GM21576 (cell line): Measurements from ENCODE around the gene SCARB1.

Source experiments
- ATAC-seq: cut with Tn5 transposase; IDR thresholded peaks from one replicate; pipeline ENCODE4 v1.9.1; 2021; ENCODE audit warnings: mild to moderate bottlenecking, moderate library complexity; ENCODE audit not compliant: unreplicated experiment

The SCARB1 gene

GRCh38 chr12:124824195-124824594 is 39.5 kb downstream of the SCARB1 start:
- no peak for ATAC-seq

- ATAC-seq = no peak
Observed at GRCh38 chr12:124823272-124823970, 40.2 kb downstream of the SCARB1 start.

DNA sequence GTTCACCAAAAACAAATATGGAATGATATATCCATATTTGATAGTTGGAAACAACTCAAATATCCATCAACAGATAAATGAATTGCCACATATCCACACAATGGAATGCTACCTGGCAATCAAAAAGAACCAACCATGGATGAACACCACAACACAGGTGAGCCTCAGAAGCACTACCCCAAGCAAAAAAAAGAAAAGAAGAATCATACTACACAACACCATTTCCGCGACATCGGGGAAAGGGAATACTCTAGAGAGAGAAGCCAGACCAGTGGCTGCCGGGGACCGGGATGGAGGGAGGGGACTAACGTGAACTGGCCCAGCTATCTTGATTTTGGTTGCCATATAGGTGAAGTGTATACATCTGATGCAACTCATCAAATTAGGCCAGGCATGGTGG is 41.4 kb downstream of the SCARB1 start:
- no peak for ATAC-seq

DNA sequence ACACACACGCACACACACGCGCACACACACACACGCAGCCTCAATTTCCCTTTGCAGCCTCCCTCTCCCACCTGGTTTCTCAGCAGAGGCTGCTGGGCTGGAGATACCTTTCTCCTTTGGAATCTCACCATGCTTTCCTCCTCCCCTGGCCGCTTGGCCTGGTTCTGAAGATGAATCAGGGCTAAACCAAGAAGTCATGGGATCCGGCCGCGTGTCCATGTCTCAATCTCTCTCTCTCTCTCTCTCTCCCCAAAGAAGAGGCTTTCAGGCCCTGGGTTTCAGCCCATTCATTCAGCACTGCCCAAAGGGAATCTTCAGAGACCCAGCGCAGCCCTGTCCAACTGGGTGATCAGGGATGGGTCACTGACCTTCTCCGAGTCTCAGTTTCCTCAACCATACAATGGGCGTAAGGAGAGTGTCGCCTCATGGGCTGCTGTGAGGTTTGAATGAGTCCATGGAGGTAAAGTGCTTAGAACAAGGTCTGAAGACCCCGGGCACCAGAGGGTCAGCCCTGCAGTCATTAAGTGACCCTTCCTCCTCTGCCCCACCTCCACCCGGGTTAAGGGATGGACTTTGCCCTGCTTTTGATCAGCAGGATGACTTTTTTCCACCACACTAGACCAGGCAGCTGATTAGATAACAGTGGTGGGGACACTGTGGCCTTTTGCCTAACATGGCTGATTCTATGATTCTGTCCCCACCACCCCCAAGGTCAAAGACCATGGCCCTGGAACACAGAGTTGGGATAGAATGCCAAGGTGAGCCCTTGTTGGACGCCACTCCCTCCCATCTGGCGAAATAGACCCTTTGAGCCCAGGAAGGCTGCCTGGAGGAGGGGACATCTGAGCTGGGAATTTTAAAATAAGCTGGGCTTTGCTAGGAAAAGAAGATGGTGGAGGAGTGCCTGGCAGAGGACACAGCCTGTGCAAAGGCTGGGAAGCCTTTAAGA is 42.1 kb downstream of the SCARB1 start:
- ATAC-seq = no peak

- no peak for ATAC-seq
Observed at GRCh38 chr12:124820199-124820598, 43.5 kb downstream of the SCARB1 start.

DNA sequence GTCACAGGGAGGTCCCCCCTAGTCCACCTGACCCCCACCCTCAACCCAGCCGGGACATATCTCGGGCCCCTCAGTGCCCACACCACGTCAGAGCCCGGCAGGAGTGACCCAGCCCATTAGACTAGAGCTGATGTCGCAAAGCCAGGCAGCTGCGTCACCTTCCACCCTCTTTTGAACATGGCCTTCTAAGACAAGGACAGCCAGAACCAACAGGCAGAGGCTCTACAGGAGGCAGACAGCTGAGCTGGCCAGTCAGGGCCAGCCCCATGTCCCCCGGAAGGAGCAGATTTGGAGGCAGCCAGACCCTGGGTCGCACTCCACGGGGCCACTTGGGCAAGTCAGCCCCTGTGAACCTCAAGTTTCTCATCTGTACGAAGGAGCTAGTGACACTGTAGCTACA is 44.1 kb downstream of the SCARB1 start:
- no peak for ATAC-seq

DNA sequence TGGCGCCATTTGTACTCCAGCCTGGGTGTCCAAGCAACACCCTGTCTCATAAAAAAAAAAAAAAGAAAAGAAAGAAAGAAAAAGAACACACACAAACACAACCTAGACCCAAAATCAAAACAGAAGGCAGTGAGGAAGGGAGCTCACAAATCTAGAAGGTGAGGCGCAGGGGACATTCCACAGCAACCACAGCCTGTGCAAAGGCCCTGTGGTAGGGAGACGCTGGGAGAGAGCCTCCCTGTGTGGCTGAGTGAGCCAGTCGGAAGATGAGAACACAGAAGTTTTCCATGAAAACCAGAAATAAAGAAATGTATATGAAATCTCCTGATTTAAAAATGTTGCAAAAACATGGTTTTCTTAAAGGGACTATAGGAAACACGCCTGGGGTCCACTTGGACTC is 44.6 kb downstream of the SCARB1 start:
- ATAC-seq = no peak

DNA sequence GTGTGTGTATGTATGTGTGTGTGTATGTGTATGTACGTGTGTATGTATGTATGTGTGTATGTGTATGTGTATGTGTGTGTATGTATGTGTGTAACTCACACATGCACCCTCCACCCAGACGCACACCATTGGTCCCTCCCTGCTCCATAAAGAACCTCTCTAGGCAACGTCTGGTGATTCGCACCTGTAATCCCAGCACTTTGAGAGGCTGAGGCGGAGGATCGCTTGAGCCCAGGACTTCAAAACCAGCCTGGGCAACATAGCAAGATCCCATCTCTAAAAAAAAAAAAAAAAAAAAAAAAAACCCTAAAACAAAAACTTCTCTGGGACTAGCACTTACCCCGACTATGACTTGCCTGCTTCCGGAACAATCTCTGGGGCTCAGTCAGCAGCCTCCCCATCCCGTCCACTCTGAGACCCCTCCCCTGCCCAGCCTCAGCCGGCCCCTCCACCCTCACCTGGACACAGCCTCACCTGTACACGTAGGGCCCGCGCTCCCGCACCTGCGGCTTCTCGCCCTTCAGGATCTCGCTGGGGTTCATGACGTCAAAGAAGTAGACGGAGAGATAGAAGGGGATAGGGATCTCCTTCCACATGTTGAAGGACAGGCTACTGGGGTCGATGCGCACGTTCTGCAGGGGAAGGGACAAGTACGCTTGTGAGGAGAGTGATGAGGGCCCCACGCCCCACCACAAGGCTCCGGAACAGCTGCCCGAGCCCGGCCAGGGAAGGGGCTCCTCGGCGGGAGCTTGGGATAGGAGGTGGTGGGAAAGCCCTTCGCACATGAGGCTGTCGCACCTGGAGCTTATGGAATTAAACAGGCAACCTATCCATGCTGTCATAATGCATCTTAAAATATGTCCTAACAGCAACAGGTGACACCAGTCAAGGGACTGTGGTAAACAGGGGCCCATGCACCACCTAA is 46.3 kb downstream of the SCARB1 start:
- no peak for ATAC-seq

GRCh38 chr12:124816295-124816854 is 47.3 kb downstream of the SCARB1 start:
- ATAC-seq = no peak

DNA sequence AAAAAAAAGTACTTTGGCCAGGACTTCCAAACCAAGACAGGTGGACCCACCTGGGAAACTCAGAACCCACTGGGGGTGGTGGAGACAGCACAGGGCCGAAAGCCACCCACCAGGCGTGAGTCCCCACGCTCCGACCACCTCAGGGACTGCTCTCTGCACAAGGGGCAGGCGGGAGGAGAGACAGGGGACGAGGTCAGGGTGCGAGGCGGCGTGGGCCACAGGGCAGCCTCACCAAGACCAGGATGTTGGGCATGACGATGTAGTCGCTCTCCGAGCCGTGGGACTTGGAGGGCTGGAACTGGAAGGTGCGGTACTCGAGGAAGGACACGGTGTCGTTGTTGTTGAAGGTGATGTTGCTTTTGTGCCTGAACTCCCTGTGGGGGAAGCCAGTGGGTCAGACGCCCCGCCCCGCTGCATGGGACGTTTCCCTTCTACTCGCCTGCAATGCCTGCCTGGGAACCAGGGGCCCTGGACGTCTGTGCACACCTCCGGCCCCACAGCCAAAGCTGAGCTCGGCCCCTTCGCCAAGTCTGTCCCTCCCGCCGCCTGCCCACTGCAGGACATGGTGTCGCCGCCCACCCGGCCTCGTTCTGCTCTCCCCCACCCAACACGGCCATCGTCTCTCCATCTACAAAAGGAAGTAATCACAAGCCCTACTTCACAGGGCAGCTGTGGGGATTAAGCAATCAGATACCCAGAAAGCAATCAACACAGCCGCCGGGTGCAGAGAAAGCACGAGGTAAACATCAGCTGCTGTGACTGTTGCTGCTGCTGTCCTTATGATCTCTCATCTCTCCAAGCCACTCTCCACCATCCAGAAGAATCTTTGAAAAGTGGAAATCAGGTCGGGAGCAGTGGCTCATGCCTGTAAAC is 48.7 kb downstream of the SCARB1 start:
- ATAC-seq = no peak

DNA sequence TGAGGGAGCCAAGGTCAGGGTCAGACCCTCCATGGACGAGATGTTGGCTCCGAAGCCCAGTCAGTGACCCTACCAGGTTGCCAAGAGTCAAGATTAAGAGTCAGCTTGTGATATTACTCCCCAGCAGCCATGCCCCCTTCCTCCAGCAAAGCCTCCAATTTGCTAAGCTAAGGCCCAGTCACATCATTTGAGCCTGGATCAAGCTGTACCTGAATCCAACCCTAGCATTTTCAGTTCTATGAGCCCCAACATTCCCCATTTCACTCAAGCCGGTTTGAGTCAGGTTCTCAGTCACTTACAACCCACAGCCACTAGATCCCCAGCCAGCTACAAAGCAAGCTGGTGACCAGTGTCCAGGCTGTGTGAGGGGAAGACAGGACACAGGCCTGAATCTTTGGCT is 49.9 kb downstream of the SCARB1 start:
- no peak for ATAC-seq

- ATAC-seq = no peak
Observed at GRCh38 chr12:124812979-124813378, 50.7 kb downstream of the SCARB1 start.

- ATAC-seq = no peak
Observed at GRCh38 chr12:124812356-124812755, 51.3 kb downstream of the SCARB1 start.

DNA sequence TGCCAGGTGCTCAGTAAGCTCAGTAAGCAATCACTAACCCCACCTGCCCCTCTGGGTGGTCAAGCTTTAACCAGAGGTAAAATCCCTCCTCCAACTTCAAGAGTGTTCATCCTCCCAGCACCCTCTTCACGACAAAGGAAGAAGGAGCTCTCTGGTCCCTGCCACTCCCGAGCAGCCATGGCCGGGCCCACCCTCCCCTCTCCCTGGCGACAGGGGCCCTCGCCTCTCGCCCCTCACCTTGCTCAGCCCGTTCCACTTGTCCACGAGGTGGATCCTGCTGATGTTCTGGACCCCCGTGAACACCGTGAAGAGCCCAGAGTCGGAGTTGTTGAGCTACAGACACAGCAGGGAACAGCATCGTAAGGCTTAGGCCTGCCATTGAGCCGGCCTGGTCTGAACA is 52.0 kb downstream of the SCARB1 start:
- ATAC-seq = no peak

GRCh38 chr12:124809878-124810277 is 53.8 kb downstream of the SCARB1 start:
- no peak for ATAC-seq

GRCh38 chr12:124809391-124809790 is 54.3 kb downstream of the SCARB1 start:
- ATAC-seq = no peak

DNA sequence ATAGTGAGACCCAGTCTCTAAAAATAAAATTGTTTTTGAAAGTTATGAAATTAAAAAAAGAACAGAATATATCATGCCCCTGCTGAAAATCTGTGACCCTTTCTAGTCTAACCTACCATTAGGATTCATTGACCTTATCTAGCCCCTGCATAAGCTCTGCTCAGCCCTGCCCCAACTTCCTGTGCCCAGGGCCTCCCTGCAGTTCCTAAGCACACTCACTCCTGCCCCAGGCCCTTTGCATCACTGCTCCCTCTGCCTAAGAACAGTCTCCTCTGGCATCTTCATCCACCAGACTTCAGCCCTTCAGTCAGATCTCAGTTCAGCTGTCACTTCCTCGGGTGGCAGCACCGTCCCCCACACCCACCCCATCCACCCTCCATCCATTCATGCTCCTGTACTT is 55.4 kb downstream of the SCARB1 start:
- ATAC-seq = no peak

GRCh38 chr12:124805876-124806668 is 57.6 kb downstream of the SCARB1 start:
- ATAC-seq = no peak

GRCh38 chr12:124805050-124805449 is 58.6 kb downstream of the SCARB1 start:
- no peak for ATAC-seq
